ENCODE data around the gene AOC3.

The AOC3 gene

GRCh38 chr17:42850954-42851353, at the start of gene AOC3:
Gene AOC3, plus strand, starts transcription at chr17:42851199. Its CDS starts 145 bp downstream, at chr17:42851344.
- no peak for DNase-seq

GRCh38 chr17:42803074-42803883, 47.7 kb upstream of the AOC3 start:
- DNase-seq = no peak

GRCh38 chr17:42804918-42805367, 46.1 kb upstream of the AOC3 start:
- DNase-seq = no peak

GRCh38 chr17:42806249-42806648, 44.8 kb upstream of the AOC3 start:
- DNase-seq = no peak

GRCh38 chr17:42809250-42809649, 41.7 kb upstream of the AOC3 start:
- DNase-seq = no peak

GRCh38 chr17:42814633-42815399, 36.2 kb upstream of the AOC3 start:
- DNase-seq = no peak

- no peak for DNase-seq
These were observed 33.1 kb upstream of the AOC3 start for GRCh38 chr17:42817866-42818265.

GRCh38 chr17:42818379-42818778, 32.6 kb upstream of the AOC3 start:
- no peak for DNase-seq

- peak; percentile 79 for DNase-seq
These were observed 31.0 kb upstream of the AOC3 start for GRCh38 chr17:42819939-42820535.

GRCh38 chr17:42821176-42821575, 29.8 kb upstream of the AOC3 start:
- no peak for DNase-seq

- no peak for DNase-seq
These were observed 23.5 kb upstream of the AOC3 start for GRCh38 chr17:42827472-42827871.

- no peak for DNase-seq
These were observed 20.0 kb upstream of the AOC3 start for GRCh38 chr17:42830971-42831370.

- no peak for DNase-seq
These were observed 18.6 kb upstream of the AOC3 start for GRCh38 chr17:42832213-42832933.

- DNase-seq = peak; percentile 93
These were observed 17.8 kb upstream of the AOC3 start, which contains the start of gene PSME3 for GRCh38 chr17:42832934-42833766. Gene PSME3, plus strand, starts transcription at chr17:42833397. Its CDS starts 235 bp downstream, at chr17:42833632.

GRCh38 chr17:42833767-42834422, 17.1 kb upstream of the AOC3 start:
- no peak for DNase-seq

- no peak for DNase-seq
These were observed 15.3 kb upstream of the AOC3 start for GRCh38 chr17:42835732-42836131.

GRCh38 chr17:42841975-42842685, 8.9 kb upstream of the AOC3 start:
- no peak for DNase-seq

GRCh38 chr17:42843358-42843934, 7.6 kb upstream of the AOC3 start:
- DNase-seq = no peak

- DNase-seq = no peak
These were observed 6.7 kb upstream of the AOC3 start, which contains the start of gene AOC2 for GRCh38 chr17:42844271-42844670. Gene AOC2, plus strand, starts transcription at chr17:42844580. Its CDS starts 47 bp downstream, at chr17:42844627.
